ENCODE measurements around the gene PCDH9.

PCDH9 gene

DNA sequence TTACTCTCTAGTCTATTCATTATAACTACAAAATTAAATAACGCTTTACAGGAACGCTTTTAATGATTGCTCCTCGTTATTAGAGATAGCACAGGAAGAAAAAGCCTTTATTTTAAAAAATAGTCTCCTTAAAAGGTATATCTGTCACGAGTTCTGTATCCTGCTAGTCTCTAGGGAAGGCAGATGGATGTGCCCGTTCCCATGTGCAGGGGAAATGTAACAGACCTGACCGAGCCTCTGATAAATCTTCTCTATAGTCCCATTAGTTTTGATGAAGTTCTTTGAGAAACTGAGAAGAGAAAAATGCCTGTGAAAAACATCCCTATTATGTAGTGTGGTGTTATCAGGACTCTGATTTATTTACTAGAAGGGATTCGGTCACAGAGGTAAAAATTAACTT lies 226.4 kb downstream of the PCDH9 start:
- H3K27me3 ChIP-seq (ENCODE audit: control insufficient read depth, insufficient read depth, low read length): no peaks in the 10 kb centered on the region
- no peaks in the 10 kb centered on the region for H3K9me3 ChIP-seq (ENCODE audit: control insufficient read depth, insufficient read depth, low read length)
- no peak overlapping the region for H3K9ac ChIP-seq (ENCODE audit: low read depth, low read length)
- H3K36me3 ChIP-seq (ENCODE audit: control insufficient read depth, insufficient read depth, low read length): no peaks in the 10 kb centered on the region
- H3K4me1 ChIP-seq (ENCODE audit: control insufficient read depth, insufficient read depth, low read length): no peaks in the 10 kb centered on the region
- H3K4me3 ChIP-seq (ENCODE audit: low read depth, low read length): no peak overlapping the region
- H3K27ac ChIP-seq (ENCODE audit: low read depth, low read length): no peak overlapping the region

DNA sequence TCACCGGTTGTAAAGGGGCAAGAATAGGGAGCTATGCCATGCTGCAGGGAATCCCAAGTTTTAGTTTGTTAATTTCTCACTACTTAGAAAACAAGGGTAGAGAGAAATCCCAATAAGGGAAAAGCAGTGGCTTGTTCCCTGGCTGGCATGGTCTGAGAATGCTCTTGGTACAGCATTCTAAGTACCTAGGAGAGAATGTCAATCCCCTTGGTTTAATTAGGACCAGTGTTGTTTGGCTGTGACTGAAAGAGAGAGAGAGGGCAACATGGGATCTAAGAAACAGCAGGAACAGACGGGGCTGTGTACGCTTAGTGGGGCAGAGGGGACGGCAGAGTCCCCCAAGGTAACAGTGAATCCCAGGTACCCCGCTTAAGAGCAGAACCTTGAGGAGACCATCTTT lies 228.8 kb downstream of the PCDH9 start:
- no peak overlapping the region for H3K4me3 ChIP-seq (ENCODE audit: low read depth, low read length)
- H3K4me1 ChIP-seq (ENCODE audit: control insufficient read depth, insufficient read depth, low read length): no peaks in the 10 kb centered on the region
- H3K9ac ChIP-seq (ENCODE audit: low read depth, low read length): no peak overlapping the region
- no peaks in the 10 kb centered on the region for H3K36me3 ChIP-seq (ENCODE audit: control insufficient read depth, insufficient read depth, low read length)
- no peak overlapping the region for H3K27ac ChIP-seq (ENCODE audit: low read depth, low read length)
- no peaks in the 10 kb centered on the region for H3K9me3 ChIP-seq (ENCODE audit: control insufficient read depth, insufficient read depth, low read length)
- H3K27me3 ChIP-seq (ENCODE audit: control insufficient read depth, insufficient read depth, low read length): no peaks in the 10 kb centered on the region

- Histone ChIP-seq H3K36me3 (ENCODE audit: control insufficient read depth, insufficient read depth, low read length) (no peaks in the 10 kb centered on the region), H3K27me3 (ENCODE audit: control insufficient read depth, insufficient read depth, low read length) (no peaks in the 10 kb centered on the region), H3K4me1 (ENCODE audit: control insufficient read depth, insufficient read depth, low read length) (peaks cover 20% of the 10 kb centered on the region; the same call in 1 of the 2 replicates), H3K4me3 (ENCODE audit: low read depth, low read length) (no peak overlapping the region), H3K9me3 (ENCODE audit: control insufficient read depth, insufficient read depth, low read length) (no peaks in the 10 kb centered on the region), H3K27ac (ENCODE audit: low read depth, low read length) (no peak overlapping the region), H3K9ac (ENCODE audit: low read depth, low read length) (no peak overlapping the region)
These were observed 233.6 kb downstream of the PCDH9 start for GRCh38 chr13:66996503-66996902.

DNA sequence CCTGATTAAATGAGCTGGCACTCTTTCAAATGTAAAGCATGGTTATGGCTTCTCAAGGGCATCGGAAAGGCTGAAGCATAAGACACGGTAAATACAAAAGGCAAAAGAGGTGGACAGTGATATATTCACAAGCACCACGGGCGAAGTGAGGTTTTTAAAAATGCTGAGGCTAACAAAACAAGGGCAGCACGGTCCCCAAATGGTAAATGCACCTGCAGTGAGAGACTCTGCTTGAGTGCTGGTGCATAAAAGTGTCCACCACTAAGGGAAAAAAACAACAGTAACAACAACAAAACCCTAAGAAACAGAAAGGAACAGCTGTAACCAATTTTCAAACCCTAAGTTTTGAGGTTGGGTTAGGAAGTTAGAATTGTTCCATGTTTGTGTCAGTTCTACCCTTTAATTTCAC lies 234.9 kb downstream of the PCDH9 start:
- no peaks in the 10 kb centered on the region for H3K9me3 ChIP-seq (ENCODE audit: control insufficient read depth, insufficient read depth, low read length)
- no peaks in the 10 kb centered on the region for H3K36me3 ChIP-seq (ENCODE audit: control insufficient read depth, insufficient read depth, low read length)
- no peak overlapping the region for H3K27ac ChIP-seq (ENCODE audit: low read depth, low read length)
- H3K4me3 ChIP-seq (ENCODE audit: low read depth, low read length): no peak overlapping the region
- peaks cover 20% of the 10 kb centered on the region; the same call in 1 of the 2 replicates for H3K4me1 ChIP-seq (ENCODE audit: control insufficient read depth, insufficient read depth, low read length)
- no peak overlapping the region for H3K9ac ChIP-seq (ENCODE audit: low read depth, low read length)
- H3K27me3 ChIP-seq (ENCODE audit: control insufficient read depth, insufficient read depth, low read length): no peaks in the 10 kb centered on the region

GRCh38 chr13:66994517-66995202 lies 235.5 kb downstream of the PCDH9 start:
- H3K27me3 ChIP-seq (ENCODE audit: control insufficient read depth, insufficient read depth, low read length): no peaks in the 10 kb centered on the region
- peaks cover 20% of the 10 kb centered on the region; the same call in 1 of the 2 replicates for H3K4me1 ChIP-seq (ENCODE audit: control insufficient read depth, insufficient read depth, low read length)
- no peaks in the 10 kb centered on the region for H3K9me3 ChIP-seq (ENCODE audit: control insufficient read depth, insufficient read depth, low read length)
- no peaks in the 10 kb centered on the region for H3K36me3 ChIP-seq (ENCODE audit: control insufficient read depth, insufficient read depth, low read length)
- H3K4me3 ChIP-seq (ENCODE audit: low read depth, low read length): no peak overlapping the region
- no peak overlapping the region for H3K27ac ChIP-seq (ENCODE audit: low read depth, low read length)
- H3K9ac ChIP-seq (ENCODE audit: low read depth, low read length): no peak overlapping the region

DNA sequence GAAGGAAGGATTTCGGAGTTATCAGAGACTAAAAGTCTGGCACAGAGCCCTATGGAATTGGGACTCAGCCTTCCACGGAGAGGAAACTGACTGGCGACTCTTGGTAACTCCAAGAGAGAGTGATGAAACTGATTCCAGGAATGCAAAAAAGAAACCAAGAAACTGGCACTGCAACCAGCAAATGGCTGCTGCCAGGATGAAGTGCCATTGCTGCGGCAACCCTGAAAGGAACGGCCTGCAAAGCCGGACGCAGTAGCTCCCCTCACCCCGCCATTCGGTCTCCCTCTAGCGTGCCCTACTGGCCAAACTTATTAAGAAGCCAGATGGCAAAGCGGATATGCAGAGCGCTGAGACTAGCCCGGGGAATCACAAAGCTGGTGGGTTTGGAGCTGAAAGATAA lies 236.0 kb downstream of the PCDH9 start:
- Histone ChIP-seq H3K4me1 (ENCODE audit: control insufficient read depth, insufficient read depth, low read length) (peaks cover 20% of the 10 kb centered on the region; the same call in 1 of the 2 replicates), H3K27ac (ENCODE audit: low read depth, low read length) (no peak overlapping the region), H3K27me3 (ENCODE audit: control insufficient read depth, insufficient read depth, low read length) (no peaks in the 10 kb centered on the region), H3K4me3 (ENCODE audit: low read depth, low read length) (no peak overlapping the region), H3K9me3 (ENCODE audit: control insufficient read depth, insufficient read depth, low read length) (no peaks in the 10 kb centered on the region), H3K36me3 (ENCODE audit: control insufficient read depth, insufficient read depth, low read length) (no peaks in the 10 kb centered on the region), H3K9ac (ENCODE audit: low read depth, low read length) (no peak overlapping the region)

DNA sequence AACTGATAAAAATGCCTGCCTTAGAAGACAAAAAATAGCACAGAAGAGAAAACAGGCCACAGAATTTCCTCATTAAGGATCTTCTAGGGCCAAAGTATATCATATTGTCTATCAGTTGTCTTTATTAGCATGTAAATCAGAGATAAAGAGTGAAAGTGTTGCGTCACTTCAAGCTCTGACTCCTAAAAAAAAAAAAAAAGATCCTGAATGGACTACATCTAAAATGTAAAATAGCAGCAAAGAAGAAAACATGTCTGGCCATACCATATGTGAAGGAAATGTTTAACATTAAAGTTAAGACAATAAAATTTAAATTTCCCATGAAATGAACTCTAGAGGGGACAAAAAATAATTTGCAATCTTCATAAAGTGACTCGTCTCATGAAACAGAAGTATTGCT lies 237.4 kb downstream of the PCDH9 start:
- H3K4me1 ChIP-seq (ENCODE audit: control insufficient read depth, insufficient read depth, low read length): peaks cover 20% of the 10 kb centered on the region; the same call in 1 of the 2 replicates
- no peak overlapping the region for H3K27ac ChIP-seq (ENCODE audit: low read depth, low read length)
- H3K4me3 ChIP-seq (ENCODE audit: low read depth, low read length): no peak overlapping the region
- no peaks in the 10 kb centered on the region for H3K36me3 ChIP-seq (ENCODE audit: control insufficient read depth, insufficient read depth, low read length)
- H3K27me3 ChIP-seq (ENCODE audit: control insufficient read depth, insufficient read depth, low read length): no peaks in the 10 kb centered on the region
- H3K9ac ChIP-seq (ENCODE audit: low read depth, low read length): no peak overlapping the region
- H3K9me3 ChIP-seq (ENCODE audit: control insufficient read depth, insufficient read depth, low read length): no peaks in the 10 kb centered on the region

DNA sequence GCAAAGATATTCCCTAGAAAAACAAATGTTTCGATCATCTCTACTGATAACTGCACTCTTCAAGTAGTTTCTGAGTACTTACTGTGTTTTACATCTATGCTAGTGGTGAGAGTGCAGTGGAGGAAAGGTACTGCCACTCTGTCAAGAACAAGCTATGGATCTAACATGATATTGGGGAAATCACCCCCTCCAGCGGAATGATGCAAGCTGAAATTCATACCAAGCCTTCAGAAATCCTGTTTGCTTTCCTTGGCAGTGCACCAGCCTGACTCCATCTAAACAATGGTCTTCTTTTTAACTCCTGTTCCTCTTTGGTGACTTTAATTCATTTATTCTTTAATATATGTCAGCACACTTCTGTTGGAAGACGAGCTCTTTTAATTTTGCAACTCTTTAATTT lies 238.0 kb downstream of the PCDH9 start:
- no peaks in the 10 kb centered on the region for H3K36me3 ChIP-seq (ENCODE audit: control insufficient read depth, insufficient read depth, low read length)
- H3K27ac ChIP-seq (ENCODE audit: low read depth, low read length): no peak overlapping the region
- no peak overlapping the region for H3K4me3 ChIP-seq (ENCODE audit: low read depth, low read length)
- no peaks in the 10 kb centered on the region for H3K9me3 ChIP-seq (ENCODE audit: control insufficient read depth, insufficient read depth, low read length)
- peaks cover 20% of the 10 kb centered on the region; the same call in 1 of the 2 replicates for H3K4me1 ChIP-seq (ENCODE audit: control insufficient read depth, insufficient read depth, low read length)
- no peak overlapping the region for H3K9ac ChIP-seq (ENCODE audit: low read depth, low read length)
- no peaks in the 10 kb centered on the region for H3K27me3 ChIP-seq (ENCODE audit: control insufficient read depth, insufficient read depth, low read length)

- no peaks in the 10 kb centered on the region for H3K4me1 ChIP-seq (ENCODE audit: control insufficient read depth, insufficient read depth, low read length)
- H3K36me3 ChIP-seq (ENCODE audit: control insufficient read depth, insufficient read depth, low read length): no peaks in the 10 kb centered on the region
- no peaks in the 10 kb centered on the region for H3K9me3 ChIP-seq (ENCODE audit: control insufficient read depth, insufficient read depth, low read length)
- H3K27ac ChIP-seq (ENCODE audit: low read depth, low read length): no peak overlapping the region
- H3K4me3 ChIP-seq (ENCODE audit: low read depth, low read length): no peak overlapping the region
- no peaks in the 10 kb centered on the region for H3K27me3 ChIP-seq (ENCODE audit: control insufficient read depth, insufficient read depth, low read length)
- no peak overlapping the region for H3K9ac ChIP-seq (ENCODE audit: low read depth, low read length)
These were observed 245.9 kb downstream of the PCDH9 start for GRCh38 chr13:66984241-66984640.

DNA sequence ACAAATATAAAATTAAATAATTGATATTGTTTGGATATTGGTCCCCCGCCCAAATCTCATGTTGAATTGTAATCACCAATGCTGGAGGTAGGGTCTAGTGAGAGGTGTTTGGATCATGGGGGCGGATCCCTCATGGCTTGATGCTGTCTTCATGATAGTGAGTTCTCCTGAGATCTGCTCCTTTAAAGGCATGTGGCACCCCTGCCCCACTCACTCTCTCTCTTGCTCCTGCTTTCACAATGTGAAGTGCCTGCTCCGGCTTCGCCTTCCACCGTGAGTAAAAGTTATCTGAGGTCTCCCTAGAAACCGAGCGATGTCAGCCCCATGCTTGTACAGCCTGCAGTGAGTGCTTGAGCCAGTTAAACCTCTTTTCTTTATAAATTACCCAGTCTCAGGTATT lies 248.2 kb downstream of the PCDH9 start:
- Histone ChIP-seq H3K9me3 (ENCODE audit: control insufficient read depth, insufficient read depth, low read length) (no peaks in the 10 kb centered on the region), H3K27ac (ENCODE audit: low read depth, low read length) (no peak overlapping the region), H3K27me3 (ENCODE audit: control insufficient read depth, insufficient read depth, low read length) (no peaks in the 10 kb centered on the region), H3K4me1 (ENCODE audit: control insufficient read depth, insufficient read depth, low read length) (no peaks in the 10 kb centered on the region), H3K4me3 (ENCODE audit: low read depth, low read length) (no peak overlapping the region), H3K36me3 (ENCODE audit: control insufficient read depth, insufficient read depth, low read length) (no peaks in the 10 kb centered on the region), H3K9ac (ENCODE audit: low read depth, low read length) (no peak overlapping the region)

DNA sequence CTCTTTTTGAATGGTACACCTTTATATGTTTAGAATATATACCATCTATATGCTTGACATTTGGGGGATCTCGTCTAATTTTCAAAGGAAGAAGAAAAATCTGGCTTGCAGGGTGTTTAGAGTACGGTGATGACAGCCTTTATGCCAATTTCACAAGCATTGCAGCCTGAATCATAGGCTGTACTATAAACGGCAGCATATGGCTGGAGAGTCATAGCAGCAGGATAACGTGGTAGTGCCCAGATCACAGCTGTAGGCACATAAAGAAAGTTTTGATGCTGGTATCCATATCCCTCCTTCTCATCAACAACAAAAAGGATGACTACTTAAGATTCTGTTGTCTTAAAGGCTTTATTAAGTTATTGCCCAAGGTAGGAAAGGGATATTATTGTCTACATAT lies 253.0 kb downstream of the PCDH9 start:
- no peaks in the 10 kb centered on the region for H3K9me3 ChIP-seq (ENCODE audit: control insufficient read depth, insufficient read depth, low read length)
- H3K4me1 ChIP-seq (ENCODE audit: control insufficient read depth, insufficient read depth, low read length): peaks cover 11% of the 10 kb centered on the region
- no peaks in the 10 kb centered on the region for H3K36me3 ChIP-seq (ENCODE audit: control insufficient read depth, insufficient read depth, low read length)
- no peak overlapping the region for H3K4me3 ChIP-seq (ENCODE audit: low read depth, low read length)
- no peak overlapping the region for H3K9ac ChIP-seq (ENCODE audit: low read depth, low read length)
- no peaks in the 10 kb centered on the region for H3K27me3 ChIP-seq (ENCODE audit: control insufficient read depth, insufficient read depth, low read length)
- H3K27ac ChIP-seq (ENCODE audit: low read depth, low read length): no peak overlapping the region
